IPS-18a (cell line): ENCODE measurements around the gene STARD9.
"Not testable (repeated sequence)": the region's sequence is repeated elsewhere in the genome, so short reads cannot be mapped to it uniquely, and the experiment has no call there.

ENCODE experiments used
- H3K27ac ChIP-seq: one replicate; pipeline ENCODE4 v1.5.1; 2013; ENCODE audit warnings: low read length
- H3K27me3 ChIP-seq: one replicate; pipeline ENCODE4 v1.6.1; 2013; ENCODE audit warnings: mild to moderate bottlenecking, low read length; ENCODE audit not compliant: control insufficient read depth, insufficient read depth
- H3K36me3 ChIP-seq: one replicate; pipeline ENCODE4 v1.6.1; 2013; ENCODE audit warnings: low read depth, low read length; ENCODE audit not compliant: control insufficient read depth
- H3K4me1 ChIP-seq: one replicate; pipeline ENCODE4 v1.6.1; 2013; ENCODE audit warnings: low read depth, low read length; ENCODE audit not compliant: control insufficient read depth
- H3K4me3 ChIP-seq: one replicate; pipeline ENCODE4 v1.5.1; 2013; ENCODE audit warnings: low read length
- H3K9ac ChIP-seq: one replicate; pipeline ENCODE4 v1.6.1; 2013; ENCODE audit warnings: mild to moderate bottlenecking, low read length, moderate library complexity
- H3K9me3 ChIP-seq: one replicate; pipeline ENCODE4 v1.6.1; 2013; ENCODE audit warnings: low read depth, low read length; ENCODE audit not compliant: control insufficient read depth

STARD9 gene

GRCh38 chr15:42650208-42651066 is 75.0 kb downstream of the STARD9 start:
- no peaks in the 10 kb centered on the region for H3K27me3 ChIP-seq
- H3K4me3 ChIP-seq, result no peak overlapping the region
- no peak overlapping the region for H3K27ac ChIP-seq
- no peaks in the 10 kb centered on the region for H3K36me3 ChIP-seq
- no peaks in the 10 kb centered on the region for H3K4me1 ChIP-seq
- H3K9me3 ChIP-seq, result no peaks in the 10 kb centered on the region
- no peak overlapping the region for H3K9ac ChIP-seq

GRCh38 chr15:42665827-42666226 is 90.4 kb downstream of the STARD9 start:
- no peak overlapping the region for H3K27ac ChIP-seq
- H3K27me3 ChIP-seq, result no peaks in the 10 kb centered on the region
- H3K4me3 ChIP-seq, result no peak overlapping the region
- no peaks in the 10 kb centered on the region for H3K36me3 ChIP-seq
- H3K9me3 ChIP-seq, result no peaks in the 10 kb centered on the region
- no peaks in the 10 kb centered on the region for H3K4me1 ChIP-seq
- H3K9ac ChIP-seq, result no peak overlapping the region

GRCh38 chr15:42667855-42668254 is 92.4 kb downstream of the STARD9 start:
- H3K9ac ChIP-seq, result no peak overlapping the region
- H3K4me3 ChIP-seq, result no peak overlapping the region
- no peak overlapping the region for H3K27ac ChIP-seq
- H3K4me1 ChIP-seq, result no peaks in the 10 kb centered on the region
- H3K9me3 ChIP-seq, result no peaks in the 10 kb centered on the region
- no peaks in the 10 kb centered on the region for H3K36me3 ChIP-seq
- no peaks in the 10 kb centered on the region for H3K27me3 ChIP-seq

- Histone ChIP-seq H3K27me3 (no peaks in the 10 kb centered on the region), H3K36me3 (no peaks in the 10 kb centered on the region), H3K9ac (no peak overlapping the region), H3K27ac (no peak overlapping the region), H3K4me3 (no peak overlapping the region), H3K4me1 (no peaks in the 10 kb centered on the region), H3K9me3 (no peaks in the 10 kb centered on the region)
Measured at GRCh38 chr15:42670451-42670850, 95.0 kb downstream of the STARD9 start.

GRCh38 chr15:42672444-42672843 is 97.0 kb downstream of the STARD9 start:
- Histone ChIP-seq H3K27ac (no peak overlapping the region), H3K4me3 (no peak overlapping the region), H3K9ac (no peak overlapping the region), H3K36me3 (peaks cover 5% of the 10 kb centered on the region), H3K9me3 (no peaks in the 10 kb centered on the region), H3K4me1 (no peaks in the 10 kb centered on the region), H3K27me3 (no peaks in the 10 kb centered on the region)

- no peak overlapping the region for H3K27ac ChIP-seq
- H3K27me3 ChIP-seq, result no peaks in the 10 kb centered on the region
- peaks cover 5% of the 10 kb centered on the region for H3K36me3 ChIP-seq
- H3K9me3 ChIP-seq, result no peaks in the 10 kb centered on the region
- H3K4me3 ChIP-seq, result no peak overlapping the region
- H3K4me1 ChIP-seq, result no peaks in the 10 kb centered on the region
- no peak overlapping the region for H3K9ac ChIP-seq
Measured at GRCh38 chr15:42674472-42674871, 99.1 kb downstream of the STARD9 start.

- no peak overlapping the region for H3K9ac ChIP-seq
- H3K4me3 ChIP-seq, result no peak overlapping the region
- H3K27ac ChIP-seq, result no peak overlapping the region
- H3K36me3 ChIP-seq, result peaks cover 5% of the 10 kb centered on the region
- H3K9me3 ChIP-seq, result no peaks in the 10 kb centered on the region
- no peaks in the 10 kb centered on the region for H3K4me1 ChIP-seq
- no peaks in the 10 kb centered on the region for H3K27me3 ChIP-seq
Measured at GRCh38 chr15:42675021-42675420, 99.6 kb downstream of the STARD9 start.

- H3K4me1 ChIP-seq, result no peaks in the 10 kb centered on the region
- peaks cover 15% of the 10 kb centered on the region for H3K36me3 ChIP-seq
- no peak overlapping the region for H3K27ac ChIP-seq
Measured at GRCh38 chr15:42679285-42680141, 104.1 kb downstream of the STARD9 start.

GRCh38 chr15:42680142-42680482 is 104.7 kb downstream of the STARD9 start:
- not testable (repeated sequence) for H3K27me3 ChIP-seq, H3K4me1 ChIP-seq, H3K9me3 ChIP-seq, H3K27ac ChIP-seq, H3K9ac ChIP-seq, H3K4me3 ChIP-seq
- H3K36me3 ChIP-seq, result peaks cover 15% of the 10 kb centered on the region

More at GRCh38 chr15:42679285-42680141, 104.1 kb downstream of the STARD9 start:
- Histone ChIP-seq H3K4me3 (no peak overlapping the region), H3K9ac (no peak overlapping the region), H3K27me3 (no peaks in the 10 kb centered on the region), H3K9me3 (no peaks in the 10 kb centered on the region)

GRCh38 chr15:42681119-42681518 is 105.7 kb downstream of the STARD9 start:
- Histone ChIP-seq H3K27ac (no peak overlapping the region), H3K36me3 (peaks cover 11% of the 10 kb centered on the region), H3K4me3 (no peak overlapping the region), H3K9me3 (no peaks in the 10 kb centered on the region), H3K9ac (no peak overlapping the region), H3K4me1 (no peaks in the 10 kb centered on the region), H3K27me3 (no peaks in the 10 kb centered on the region)

GRCh38 chr15:42686281-42686680 is 110.9 kb downstream of the STARD9 start:
- Histone ChIP-seq H3K9ac (no peak overlapping the region), H3K27ac (no peak overlapping the region), H3K9me3 (no peaks in the 10 kb centered on the region), H3K4me3 (no peak overlapping the region), H3K4me1 (no peaks in the 10 kb centered on the region), H3K36me3 (peaks cover 10% of the 10 kb centered on the region), H3K27me3 (no peaks in the 10 kb centered on the region)
